HEK293T (cell line): ENCODE data around the gene STPG1.

Source experiments
- BHLHE40 ChIP-seq: fragments of 450-650 bp; IDR thresholded peaks from 2 replicates; pipeline ENCODE4 v1.6.1; 2016; ENCODE audit warnings: mild to moderate bottlenecking, moderate library complexity, borderline replicate concordance
- ELF4 ChIP-seq: fragments of 450-650 bp; IDR thresholded peaks from 2 replicates; pipeline ENCODE4 v1.6.1; 2017; ENCODE audit warnings: antibody characterized with exemption
- FOXM1 ChIP-seq: fragments of 450-650 bp; IDR thresholded peaks from 2 replicates; pipeline ENCODE4 v1.6.1; 2017; ENCODE audit warnings: mild to moderate bottlenecking, borderline replicate concordance
- HDGF ChIP-seq: fragments of 450-650 bp; IDR thresholded peaks from 2 replicates; pipeline ENCODE4 v1.6.1; 2017; ENCODE audit warnings: antibody characterized with exemption, borderline replicate concordance
- LEF1 ChIP-seq: fragments of 450-650 bp; IDR thresholded peaks from 2 replicates; pipeline ENCODE4 v1.6.1; 2017; ENCODE audit warnings: mild to moderate bottlenecking, borderline replicate concordance
- SUZ12 ChIP-seq: fragments of 450-650 bp; IDR thresholded peaks from 2 replicates; pipeline ENCODE4 v1.6.1; 2016; ENCODE audit warnings: mild to moderate bottlenecking
- TARDBP ChIP-seq: fragments of 450-650 bp; IDR thresholded peaks from 2 replicates; pipeline ENCODE4 v1.6.1; 2016
- ZNF384 ChIP-seq: fragments of 450-650 bp; IDR thresholded peaks from 2 replicates; pipeline ENCODE4 v1.6.1; 2016
- TF ChIP-seq, protein P1 (sequence below): fragments of 450-650 bp; IDR thresholded peaks from 2 replicates; pipeline ENCODE4 v1.6.1; 2016

GRCh38 chr1:24440436-24440835 is 26.9 kb upstream of the STPG1 start:
- TF ChIP-seq LEF1 (no peak), ZNF384 (no peak), ELF4 (no peak), FOXM1 (no peak), TARDBP (no peak), BHLHE40 (no peak), SUZ12 (no peak), HDGF (no peak)
- TF ChIP-seq, protein P1, sequence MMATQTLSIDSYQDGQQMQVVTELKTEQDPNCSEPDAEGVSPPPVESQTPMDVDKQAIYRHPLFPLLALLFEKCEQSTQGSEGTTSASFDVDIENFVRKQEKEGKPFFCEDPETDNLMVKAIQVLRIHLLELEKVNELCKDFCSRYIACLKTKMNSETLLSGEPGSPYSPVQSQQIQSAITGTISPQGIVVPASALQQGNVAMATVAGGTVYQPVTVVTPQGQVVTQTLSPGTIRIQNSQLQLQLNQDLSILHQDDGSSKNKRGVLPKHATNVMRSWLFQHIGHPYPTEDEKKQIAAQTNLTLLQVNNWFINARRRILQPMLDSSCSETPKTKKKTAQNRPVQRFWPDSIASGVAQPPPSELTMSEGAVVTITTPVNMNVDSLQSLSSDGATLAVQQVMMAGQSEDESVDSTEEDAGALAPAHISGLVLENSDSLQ, result no peak
